Liver (tissue), 9 donors: ENCODE data around the gene CNRIP1. TPM values are rescaled to one million over a fixed set of nuclear protein-coding genes. Genes with fewer than 3 reads are reported as not detected.

Experiments
- DNase-seq: peaks from one replicate; pipeline ENCODE4 v3.0.0-alpha.2; 2017; ENCODE audit warnings: low spot score
- H3K27ac ChIP-seq, 2 donors: one replicate each; pipeline ENCODE4 v1.7.0; 2013; ENCODE audit warnings: inconsistent platforms in 2 of 2, low read length in 2 of 2, control low read depth in 1 of 2, low read depth in 1 of 2, mild to moderate bottlenecking in 1 of 2
- H3K27me3 ChIP-seq, 4 donors: one replicate each; pipeline versions ENCODE4 v1.6.1 to v1.7.0; 2013; ENCODE audit warnings: low read length in 3 of 4, inconsistent platforms in 1 of 4, mild to moderate bottlenecking in 1 of 4, moderate library complexity in 1 of 4; ENCODE audit not compliant: control insufficient read depth in 4 of 4, insufficient read depth in 4 of 4
- H3K36me3 ChIP-seq, 4 donors: one replicate each; pipeline versions ENCODE4 v1.6.1 to v1.7.0; 2013; ENCODE audit warnings: low read length in 3 of 4, mild to moderate bottlenecking in 3 of 4, low read depth in 1 of 4, moderate library complexity in 1 of 4; ENCODE audit not compliant: control insufficient read depth in 4 of 4, insufficient read depth in 3 of 4
- H3K4me1 ChIP-seq, 4 donors: one replicate each; pipeline versions ENCODE4 v1.6.1 to v1.7.0; 2013; ENCODE audit warnings: low read length in 3 of 4, mild to moderate bottlenecking in 3 of 4, moderate library complexity in 1 of 4; ENCODE audit not compliant: control insufficient read depth in 4 of 4, insufficient read depth in 4 of 4
- H3K4me3 ChIP-seq, 3 donors: one replicate each; pipeline versions ENCODE4 v1.6.1 to v1.7.0; 2013; ENCODE audit warnings: low read length in 3 of 3, control low read depth in 1 of 3, low read depth in 1 of 3, mild to moderate bottlenecking in 1 of 3
- H3K9ac ChIP-seq, 2 donors: one replicate each; pipeline ENCODE4 v1.7.0; 2013; ENCODE audit warnings: low read length in 2 of 2, mild to moderate bottlenecking in 2 of 2, moderate library complexity in 2 of 2, control low read depth in 1 of 2, low read depth in 1 of 2
- H3K9me3 ChIP-seq, 4 donors: one replicate each; pipeline versions ENCODE4 v1.6.1 to v1.7.0; 2013; ENCODE audit warnings: low read length in 3 of 4; ENCODE audit not compliant: control insufficient read depth in 4 of 4
- CTCF ChIP-seq: fragments of 150-350 bp; IDR thresholded peaks from 2 replicates; pipeline ENCODE4 v1.5.1; 2017; ENCODE audit warnings: improper control_type of control experiment, low read depth, low read length; ENCODE audit not compliant: missing input control
- FOXA1 ChIP-seq: IDR thresholded peaks from 2 replicates; pipeline ENCODE4 v1.6.1; 2016; ENCODE audit warnings: antibody characterized with exemption
- FOXA2 ChIP-seq: IDR thresholded peaks from 2 replicates; pipeline ENCODE4 v1.6.1; 2016; ENCODE audit warnings: antibody characterized with exemption
- GABPA ChIP-seq, 2 donors: IDR thresholded peaks in 1 of 2; conservative IDR thresholded peaks in 1 of 2; 2 replicates each; pipeline ENCODE4 v1.6.1; 2016; ENCODE audit warnings: antibody characterized with exemption in 2 of 2, mild to moderate bottlenecking in 1 of 2, moderate library complexity in 1 of 2
- HNF4A ChIP-seq, 2 donors: conservative IDR thresholded peaks; 2 replicates each; pipeline ENCODE4 v1.6.1; 2016; ENCODE audit warnings: antibody characterized with exemption in 2 of 2, mild to moderate bottlenecking in 2 of 2
- HNF4G ChIP-seq: IDR thresholded peaks from 2 replicates; pipeline ENCODE4 v1.6.1; 2016; ENCODE audit warnings: antibody characterized with exemption
- JUND ChIP-seq, 2 donors: IDR thresholded peaks; 2 replicates each; pipeline ENCODE4 v1.6.1; 2016; ENCODE audit warnings: antibody characterized with exemption in 2 of 2
- MAX ChIP-seq: IDR thresholded peaks from 2 replicates; pipeline ENCODE4 v1.6.1; 2016; ENCODE audit warnings: antibody characterized with exemption
- RAD21 ChIP-seq, 2 donors: IDR thresholded peaks; 2 replicates each; pipeline ENCODE4 v1.6.1; 2016; ENCODE audit warnings: antibody characterized with exemption in 2 of 2, mild to moderate bottlenecking in 2 of 2
- RXRA ChIP-seq, 2 donors: IDR thresholded peaks; 2 replicates each; pipeline ENCODE4 v1.6.1; 2017 to 2018; ENCODE audit warnings: antibody characterized with exemption in 2 of 2, mild to moderate bottlenecking in 1 of 2
- SP1 ChIP-seq: IDR thresholded peaks from 2 replicates; pipeline ENCODE4 v1.6.1; 2018; ENCODE audit warnings: antibody characterized with exemption, mild to moderate bottlenecking
- YY1 ChIP-seq: IDR thresholded peaks from 2 replicates; pipeline ENCODE4 v1.6.1; 2016; ENCODE audit warnings: antibody characterized with exemption, mild to moderate bottlenecking
- WGBS: extraction: QIAGEN DNeasy Blood & Tissue Kit; methylation state at CpG from one replicate; pipeline ENCODE4 v1.1.7; 2013; 5-methylcytosine and 5-hydroxymethylcytosine counted together
- polyA plus RNA-seq, 2 donors: library from polyadenylated mRNA; stranded (reverse) in 1 of 2; unstranded in 1 of 2; fragments of 200-250 nt in 1 of 2; fragments of >200 nt in 1 of 2; fragmentation: Nextera tagmentation in 1 of 2; extraction: Ambion mirVana in 1 of 2; gene quantifications; one replicate each; pipeline versions ENCODE4 v1.2.1 to v1.2.3, GENCODE V29; 2013 to 2015
- total RNA-seq, 2 donors: library from RNA; depleted of rRNA; stranded (reverse); fragments of >200 nt; gene quantifications; one replicate each; pipeline ENCODE4 v1.2.3, GENCODE V29; 2014
- TF ChIP-seq, protein P1 (sequence below): IDR thresholded peaks from 2 replicates; pipeline ENCODE4 v1.6.1; 2016; ENCODE audit warnings: antibody characterized with exemption
- TF ChIP-seq, protein P2 (sequence below): IDR thresholded peaks from 2 replicates; pipeline ENCODE4 v1.6.1; 2016; ENCODE audit warnings: antibody characterized with exemption
- TF ChIP-seq, protein P3 (sequence below): IDR thresholded peaks from 2 replicates; pipeline ENCODE4 v1.6.1; 2016; ENCODE audit warnings: antibody characterized with exemption, mild to moderate bottlenecking
- donor health status: healthy.
- donor health status: healthy.
- donor health status: healthy.
- donor health status: healthy.
- donor health status: healthy.

CNRIP1 gene
- total and polyA plus RNA-seq, 4 donors: 2.8 to 26.4 (median 3.1) TPM

DNA sequence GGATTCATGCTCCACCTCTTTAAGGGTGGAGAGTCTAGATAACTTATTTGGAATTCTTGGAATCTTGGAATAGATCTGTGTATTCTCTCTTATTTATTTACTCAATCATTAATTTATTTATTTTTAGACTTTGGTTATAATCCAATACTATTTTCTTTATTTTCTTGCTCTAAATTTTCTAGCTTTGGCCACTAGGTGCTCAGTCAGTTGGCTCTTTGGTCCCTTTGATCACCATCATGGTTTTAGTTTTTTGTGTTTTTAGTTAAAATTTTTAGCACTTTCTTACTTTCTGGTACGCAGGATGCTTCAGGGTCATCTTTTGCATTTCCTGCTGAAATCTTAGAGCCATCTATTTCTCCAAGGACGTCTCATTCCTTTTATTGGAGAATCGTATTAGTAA, 40.1 kb upstream of the CNRIP1 start:
- TF ChIP-seq, protein P1, sequence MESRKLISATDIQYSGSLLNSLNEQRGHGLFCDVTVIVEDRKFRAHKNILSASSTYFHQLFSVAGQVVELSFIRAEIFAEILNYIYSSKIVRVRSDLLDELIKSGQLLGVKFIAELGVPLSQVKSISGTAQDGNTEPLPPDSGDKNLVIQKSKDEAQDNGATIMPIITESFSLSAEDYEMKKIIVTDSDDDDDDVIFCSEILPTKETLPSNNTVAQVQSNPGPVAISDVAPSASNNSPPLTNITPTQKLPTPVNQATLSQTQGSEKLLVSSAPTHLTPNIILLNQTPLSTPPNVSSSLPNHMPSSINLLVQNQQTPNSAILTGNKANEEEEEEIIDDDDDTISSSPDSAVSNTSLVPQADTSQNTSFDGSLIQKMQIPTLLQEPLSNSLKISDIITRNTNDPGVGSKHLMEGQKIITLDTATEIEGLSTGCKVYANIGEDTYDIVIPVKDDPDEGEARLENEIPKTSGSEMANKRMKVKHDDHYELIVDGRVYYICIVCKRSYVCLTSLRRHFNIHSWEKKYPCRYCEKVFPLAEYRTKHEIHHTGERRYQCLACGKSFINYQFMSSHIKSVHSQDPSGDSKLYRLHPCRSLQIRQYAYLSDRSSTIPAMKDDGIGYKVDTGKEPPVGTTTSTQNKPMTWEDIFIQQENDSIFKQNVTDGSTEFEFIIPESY: no peak
- TF ChIP-seq SP1 (no peak), FOXA1 (no peak), RXRA (IDR thresholded peaks at IDR 0.05) (no peak), HNF4G (no peak), CTCF (no peak), YY1 (no peak), HNF4A (conservative IDR thresholded peaks at IDR 0.05) (no peak), MAX (no peak), FOXA2 (no peak), RAD21 (IDR thresholded peaks at IDR 0.05) (no peak), GABPA (IDR thresholded peaks at IDR 0.05 in 1 of 2, conservative IDR thresholded peaks at IDR 0.05 in 1 of 2) (no peak), JUND (IDR thresholded peaks at IDR 0.05) (no peak)
- TF ChIP-seq, protein P2, sequence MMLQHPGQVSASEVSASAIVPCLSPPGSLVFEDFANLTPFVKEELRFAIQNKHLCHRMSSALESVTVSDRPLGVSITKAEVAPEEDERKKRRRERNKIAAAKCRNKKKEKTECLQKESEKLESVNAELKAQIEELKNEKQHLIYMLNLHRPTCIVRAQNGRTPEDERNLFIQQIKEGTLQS: no peak
- TF ChIP-seq, protein P3, sequence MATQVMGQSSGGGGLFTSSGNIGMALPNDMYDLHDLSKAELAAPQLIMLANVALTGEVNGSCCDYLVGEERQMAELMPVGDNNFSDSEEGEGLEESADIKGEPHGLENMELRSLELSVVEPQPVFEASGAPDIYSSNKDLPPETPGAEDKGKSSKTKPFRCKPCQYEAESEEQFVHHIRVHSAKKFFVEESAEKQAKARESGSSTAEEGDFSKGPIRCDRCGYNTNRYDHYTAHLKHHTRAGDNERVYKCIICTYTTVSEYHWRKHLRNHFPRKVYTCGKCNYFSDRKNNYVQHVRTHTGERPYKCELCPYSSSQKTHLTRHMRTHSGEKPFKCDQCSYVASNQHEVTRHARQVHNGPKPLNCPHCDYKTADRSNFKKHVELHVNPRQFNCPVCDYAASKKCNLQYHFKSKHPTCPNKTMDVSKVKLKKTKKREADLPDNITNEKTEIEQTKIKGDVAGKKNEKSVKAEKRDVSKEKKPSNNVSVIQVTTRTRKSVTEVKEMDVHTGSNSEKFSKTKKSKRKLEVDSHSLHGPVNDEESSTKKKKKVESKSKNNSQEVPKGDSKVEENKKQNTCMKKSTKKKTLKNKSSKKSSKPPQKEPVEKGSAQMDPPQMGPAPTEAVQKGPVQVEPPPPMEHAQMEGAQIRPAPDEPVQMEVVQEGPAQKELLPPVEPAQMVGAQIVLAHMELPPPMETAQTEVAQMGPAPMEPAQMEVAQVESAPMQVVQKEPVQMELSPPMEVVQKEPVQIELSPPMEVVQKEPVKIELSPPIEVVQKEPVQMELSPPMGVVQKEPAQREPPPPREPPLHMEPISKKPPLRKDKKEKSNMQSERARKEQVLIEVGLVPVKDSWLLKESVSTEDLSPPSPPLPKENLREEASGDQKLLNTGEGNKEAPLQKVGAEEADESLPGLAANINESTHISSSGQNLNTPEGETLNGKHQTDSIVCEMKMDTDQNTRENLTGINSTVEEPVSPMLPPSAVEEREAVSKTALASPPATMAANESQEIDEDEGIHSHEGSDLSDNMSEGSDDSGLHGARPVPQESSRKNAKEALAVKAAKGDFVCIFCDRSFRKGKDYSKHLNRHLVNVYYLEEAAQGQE: no peak
- H3K27me3 ChIP-seq: no peaks in the 10 kb centered on the region
- DNase-seq: no peak
- no peaks in the 10 kb centered on the region for H3K36me3 ChIP-seq
- H3K9ac ChIP-seq: no peak overlapping the region
- H3K9me3 ChIP-seq: no peaks in the 10 kb centered on the region
- 88% methylated on average over 3 of the region's 3 CpGs for WGBS
- no peak overlapping the region for H3K4me3 ChIP-seq
- peaks cover 0 to 5% (median 2%) of the 10 kb centered on the region in 4 donors for H3K4me1 ChIP-seq
- no peak overlapping the region for H3K27ac ChIP-seq
